Rectal smooth muscle tissue (tissue), 1 donor: ENCODE results near the gene ASTL.

Experiments
- H3K27ac ChIP-seq: one replicate; pipeline ENCODE4 v1.7.0; 2013; ENCODE audit warnings: low read depth, low read length, inconsistent platforms
- H3K27me3 ChIP-seq: one replicate; pipeline ENCODE4 v1.7.0; 2013; ENCODE audit warnings: low read length; ENCODE audit not compliant: control insufficient read depth, insufficient read depth
- H3K36me3 ChIP-seq: one replicate; pipeline ENCODE4 v1.7.0; 2013; ENCODE audit warnings: low read length; ENCODE audit not compliant: control insufficient read depth, insufficient read depth
- H3K4me1 ChIP-seq: one replicate; pipeline ENCODE4 v1.7.0; 2013; ENCODE audit warnings: low read length; ENCODE audit not compliant: control insufficient read depth, insufficient read depth
- H3K4me3 ChIP-seq: one replicate; pipeline ENCODE4 v1.7.0; 2013; ENCODE audit warnings: low read length
- H3K9ac ChIP-seq: one replicate; pipeline ENCODE4 v1.7.0; 2013; ENCODE audit warnings: low read length

The ASTL gene

DNA sequence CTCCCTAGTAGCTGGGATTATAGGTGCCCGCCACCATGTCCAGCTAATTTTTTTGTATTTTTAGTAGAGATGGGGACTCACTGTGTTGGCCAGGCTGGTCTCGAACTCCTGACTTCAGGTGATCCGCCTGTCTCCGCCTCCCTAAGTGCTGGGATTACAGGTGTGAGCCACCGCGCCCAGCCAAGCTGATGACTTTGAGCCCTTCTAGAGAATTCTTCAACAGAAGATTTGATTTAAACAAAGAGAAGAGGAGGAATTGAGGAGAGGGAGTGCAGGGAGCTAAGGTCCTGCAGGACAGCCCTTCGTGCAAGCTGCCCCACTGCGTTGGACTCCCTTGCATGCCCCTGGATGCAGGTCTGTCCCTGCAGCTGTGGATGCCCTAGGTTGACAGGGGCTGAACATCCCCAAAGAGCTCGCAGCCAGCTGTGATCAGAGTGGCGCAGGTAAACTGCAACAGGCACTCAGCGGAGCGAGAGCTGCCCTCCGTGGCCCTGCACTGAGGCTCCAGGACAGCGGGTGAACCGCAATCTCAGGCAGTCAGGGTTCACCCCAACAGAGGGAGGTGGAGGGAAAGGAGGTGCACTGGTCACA lies 35.6 kb downstream of the ASTL start:
- no peak overlapping the region for H3K27ac ChIP-seq
- H3K4me3 ChIP-seq: no peak overlapping the region

DNA sequence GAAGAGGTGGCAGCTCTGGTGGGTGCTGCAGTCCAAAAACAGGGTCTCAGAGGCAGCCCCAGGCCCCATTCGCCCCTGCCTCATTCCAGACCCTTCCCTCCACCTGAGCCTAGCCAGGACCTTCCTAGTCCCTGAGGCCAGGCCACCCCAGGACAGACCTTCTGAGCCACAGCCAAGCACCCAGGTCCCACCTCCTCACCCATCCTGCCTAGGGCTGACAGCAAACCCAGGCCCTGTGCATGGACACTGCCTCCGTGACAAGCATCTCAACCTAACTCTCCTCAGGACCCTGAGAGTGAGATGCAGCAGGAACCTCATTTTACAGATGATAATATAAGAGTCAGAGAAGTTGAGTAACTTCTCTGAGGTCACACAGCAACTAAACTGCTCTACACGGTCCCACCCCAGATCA lies 37.4 kb downstream of the ASTL start:
- no peaks in the 10 kb centered on the region for H3K27me3 ChIP-seq

More for the DNA sequence above, 35.6 kb downstream of the ASTL start:
- H3K27me3 ChIP-seq: no peaks in the 10 kb centered on the region
- no peaks in the 10 kb centered on the region for H3K36me3 ChIP-seq
- no peak overlapping the region for H3K9ac ChIP-seq
- no peaks in the 10 kb centered on the region for H3K4me1 ChIP-seq

DNA sequence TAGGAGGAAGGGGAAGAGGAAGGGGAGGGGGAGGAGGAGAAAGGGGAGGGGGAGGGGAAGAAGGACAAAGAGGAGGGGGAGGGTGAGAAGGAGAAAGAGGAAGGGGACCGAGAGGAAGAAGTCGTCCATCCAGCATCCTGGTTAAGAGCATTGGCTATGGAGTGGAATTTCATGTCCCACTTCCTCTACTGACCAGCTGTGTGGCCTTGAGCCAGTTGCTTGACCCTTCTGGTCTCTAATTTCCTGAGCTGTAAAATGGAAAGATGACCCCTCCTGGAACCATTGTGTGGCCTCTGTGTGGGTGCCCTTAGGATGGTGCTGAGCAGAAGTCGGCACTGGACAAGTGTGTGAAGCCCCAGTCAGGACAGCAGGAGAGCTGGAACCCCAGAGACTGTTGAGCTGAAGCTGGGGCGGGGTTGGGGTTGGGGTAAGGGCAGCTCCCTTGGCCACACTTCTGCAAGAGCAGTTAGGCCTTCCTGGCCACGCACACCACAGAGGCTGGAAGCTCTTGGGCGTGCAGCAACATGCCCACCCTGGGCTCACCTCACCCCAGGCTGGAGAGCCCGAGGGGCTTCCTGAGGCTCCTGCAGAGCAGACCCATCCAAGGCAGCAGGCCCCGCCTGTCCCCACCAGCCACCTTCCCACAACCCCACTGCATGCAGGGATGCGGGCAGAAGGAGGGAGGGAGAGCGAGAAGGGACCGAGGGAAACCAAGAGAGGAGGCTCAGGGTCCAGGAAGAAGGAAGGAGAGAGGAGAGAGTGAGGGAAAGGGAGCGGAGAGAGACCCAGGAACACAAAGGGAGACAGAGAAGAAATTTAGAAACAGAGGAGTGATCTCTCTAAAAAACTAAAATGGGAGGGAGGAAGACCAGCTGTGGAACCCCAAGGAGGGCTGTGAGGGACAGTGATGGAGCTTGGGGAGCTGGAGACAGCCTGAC lies 38.2 kb downstream of the ASTL start:
- Histone ChIP-seq H3K4me1 (no peaks in the 10 kb centered on the region), H3K27ac (no peak overlapping the region), H3K4me3 (no peak overlapping the region), H3K27me3 (no peaks in the 10 kb centered on the region), H3K9ac (no peak overlapping the region), H3K36me3 (no peaks in the 10 kb centered on the region)

More for the DNA sequence above, 37.4 kb downstream of the ASTL start:
- H3K36me3 ChIP-seq: no peaks in the 10 kb centered on the region
- H3K27ac ChIP-seq: no peak overlapping the region
- H3K9ac ChIP-seq: no peak overlapping the region
- H3K4me1 ChIP-seq: no peaks in the 10 kb centered on the region
- H3K4me3 ChIP-seq: no peak overlapping the region

DNA sequence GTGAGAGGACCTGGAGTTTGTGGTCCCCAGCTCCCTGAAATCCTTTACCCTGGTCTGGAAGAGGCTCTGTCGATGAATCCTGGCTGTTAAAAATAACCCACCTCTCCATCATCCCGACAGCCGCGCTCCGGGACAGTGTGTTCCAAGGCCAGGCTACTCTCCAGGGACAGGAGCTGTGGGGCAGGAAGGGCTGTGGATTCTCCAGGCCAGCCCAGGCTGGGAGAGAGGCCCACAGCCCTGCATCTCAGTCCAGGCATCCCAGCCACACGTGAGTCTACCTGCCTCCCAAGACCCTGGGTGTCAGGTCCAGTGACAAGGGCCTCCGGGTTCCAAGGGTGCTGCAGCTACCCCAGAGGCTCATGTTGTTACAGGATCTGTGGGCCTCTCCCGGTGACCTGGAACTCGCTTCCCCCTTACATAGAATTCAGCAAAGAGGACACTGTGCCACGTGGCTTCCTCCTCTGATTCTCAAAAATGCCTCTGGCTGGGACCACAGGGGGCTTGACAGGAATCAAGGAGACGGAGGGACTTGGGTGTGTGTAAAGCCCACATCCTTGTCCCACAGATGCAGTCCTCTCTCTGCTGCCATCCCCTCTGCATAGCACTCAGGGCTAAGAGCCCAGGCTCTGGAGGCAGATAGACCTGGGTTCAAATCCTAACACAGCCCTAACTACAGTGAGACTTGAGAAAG lies 39.3 kb downstream of the ASTL start:
- Histone ChIP-seq H3K27me3 (no peaks in the 10 kb centered on the region), H3K27ac (no peak overlapping the region), H3K9ac (no peak overlapping the region), H3K4me1 (no peaks in the 10 kb centered on the region), H3K4me3 (no peak overlapping the region), H3K36me3 (no peaks in the 10 kb centered on the region)

DNA sequence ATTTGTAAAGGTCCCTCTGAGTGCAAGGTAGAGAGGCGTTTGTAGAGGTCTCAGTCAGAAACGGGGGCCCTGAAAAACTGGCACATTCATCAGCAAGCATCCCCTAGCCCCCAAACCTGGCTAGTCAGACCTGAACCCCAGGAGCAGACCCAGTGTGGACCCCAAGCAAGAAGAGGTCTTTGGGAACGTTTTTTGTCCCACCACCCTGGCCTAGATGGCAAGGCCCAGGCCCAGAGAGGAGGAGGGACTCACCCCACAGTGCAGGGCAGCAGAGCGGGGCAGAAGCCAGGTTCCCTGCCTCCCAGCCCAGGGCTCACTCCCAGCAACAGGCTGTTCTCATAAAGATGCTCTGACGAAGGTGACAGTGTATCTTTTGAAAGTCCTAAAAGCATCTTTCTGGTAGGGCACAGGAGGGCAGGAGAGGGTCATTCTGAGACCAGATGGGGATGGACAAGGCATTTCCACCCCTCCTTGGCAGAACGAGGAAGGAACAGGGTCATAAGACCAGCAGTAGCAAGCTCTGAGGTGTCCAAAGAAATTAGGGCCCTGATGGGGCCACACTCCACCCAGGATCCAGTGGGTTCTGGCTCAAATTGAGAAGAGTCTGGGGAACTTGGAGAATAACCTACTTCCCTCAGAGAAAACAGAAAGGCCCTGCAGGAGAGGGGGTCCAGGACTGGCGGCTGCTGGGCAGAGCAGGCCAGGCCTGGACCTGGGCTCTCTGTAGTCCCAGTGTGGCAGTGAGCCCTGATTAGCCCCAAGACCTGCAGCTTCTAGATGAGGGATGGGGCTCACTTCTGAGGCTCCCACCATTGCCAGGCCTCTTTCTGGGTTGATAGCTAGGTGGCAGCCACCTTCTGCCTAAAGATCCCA lies 40.1 kb downstream of the ASTL start:
- H3K4me1 ChIP-seq: no peaks in the 10 kb centered on the region

DNA sequence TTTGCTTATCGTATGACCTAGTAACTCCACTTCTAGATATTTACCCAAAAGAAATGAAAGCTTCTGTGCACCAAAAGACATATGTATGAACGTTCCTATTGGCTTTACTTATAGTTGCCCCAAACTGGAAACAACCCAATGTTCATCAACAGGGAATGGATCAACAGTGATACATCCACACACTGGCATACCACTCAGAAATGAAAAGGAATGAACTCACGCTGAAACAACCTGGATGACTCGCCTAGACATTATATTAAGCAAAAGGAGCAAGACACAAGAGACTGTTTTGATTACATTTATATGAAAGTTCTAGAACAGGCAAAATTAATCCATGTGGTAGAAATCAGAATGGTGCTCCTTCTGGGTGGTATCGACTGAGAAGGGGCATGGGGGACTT lies 40.9 kb downstream of the ASTL start:
- Histone ChIP-seq H3K27me3 (no peaks in the 10 kb centered on the region), H3K4me3 (no peak overlapping the region), H3K4me1 (no peaks in the 10 kb centered on the region), H3K36me3 (no peaks in the 10 kb centered on the region), H3K27ac (no peak overlapping the region), H3K9ac (no peak overlapping the region)

More for the DNA sequence above, 40.1 kb downstream of the ASTL start:
- Histone ChIP-seq H3K36me3 (no peaks in the 10 kb centered on the region), H3K4me3 (no peak overlapping the region), H3K9ac (no peak overlapping the region), H3K27me3 (no peaks in the 10 kb centered on the region), H3K27ac (no peak overlapping the region)

DNA sequence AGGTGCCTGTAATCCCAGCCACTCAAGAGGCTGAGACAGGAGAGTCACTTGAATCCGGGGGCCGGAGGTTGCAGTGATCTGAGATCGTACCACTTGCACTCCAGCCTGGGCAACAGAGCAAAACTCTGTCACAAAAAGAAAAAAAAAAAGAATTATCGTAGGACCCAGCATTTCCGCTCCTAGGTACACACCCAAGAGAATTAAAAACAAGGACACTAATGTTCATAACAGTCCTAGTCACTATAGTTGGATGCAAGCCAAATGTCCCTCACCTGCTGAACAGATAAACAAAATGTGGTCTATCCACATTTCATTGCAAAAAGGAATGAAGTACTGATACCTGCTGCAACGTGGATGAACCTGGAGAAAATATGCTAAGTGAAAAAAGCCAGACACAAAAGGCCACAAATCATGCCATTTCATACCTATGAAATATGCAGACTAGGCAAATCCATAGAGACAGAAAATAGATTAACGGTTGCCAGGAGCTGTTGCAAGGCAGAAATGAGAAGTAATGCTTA lies 43.1 kb downstream of the ASTL start:
- Histone ChIP-seq H3K27ac (no peak overlapping the region), H3K4me3 (no peak overlapping the region), H3K36me3 (no peaks in the 10 kb centered on the region), H3K27me3 (no peaks in the 10 kb centered on the region), H3K4me1 (no peaks in the 10 kb centered on the region), H3K9ac (no peak overlapping the region)

DNA sequence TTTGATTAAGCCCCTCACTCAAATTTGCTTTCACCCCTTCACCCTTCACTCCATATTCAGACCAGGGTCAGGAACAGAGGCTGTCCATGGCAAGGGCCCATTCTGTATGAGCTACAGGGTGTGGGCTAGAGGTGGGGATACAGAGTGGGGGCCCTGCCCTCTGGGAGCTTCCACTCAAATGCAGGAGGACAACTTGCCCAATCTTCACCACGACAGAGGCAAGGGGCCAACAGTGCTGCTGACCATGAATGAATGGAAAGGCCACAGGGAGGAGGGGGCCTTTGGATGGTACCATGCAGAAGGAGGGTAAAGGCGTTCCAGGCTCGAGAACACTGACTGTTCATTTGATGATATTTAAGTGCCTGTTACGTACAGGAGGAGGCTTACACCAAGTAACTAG lies 44.8 kb downstream of the ASTL start:
- no peak overlapping the region for H3K4me3 ChIP-seq

DNA sequence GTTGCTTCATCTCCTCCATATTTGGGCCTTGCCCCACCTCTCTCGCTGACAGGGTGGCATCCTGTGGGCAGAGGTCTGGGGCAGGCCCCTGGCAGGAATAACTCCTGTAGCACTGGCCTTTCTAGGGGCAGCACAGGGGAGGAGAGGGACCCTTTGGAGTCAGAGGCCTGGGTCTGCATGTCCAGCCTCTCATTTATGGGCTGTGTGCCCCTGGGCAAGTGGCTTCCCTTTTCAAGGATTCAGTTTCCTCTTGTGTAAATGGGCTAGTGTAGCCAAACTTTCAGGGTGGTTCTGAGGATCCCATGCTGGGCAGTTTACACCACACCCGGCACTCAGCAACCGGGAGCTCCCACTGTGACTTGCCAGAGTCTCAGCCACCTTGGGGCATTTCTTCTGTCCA lies 45.4 kb downstream of the ASTL start:
- Histone ChIP-seq H3K9ac (no peak overlapping the region), H3K36me3 (no peaks in the 10 kb centered on the region), H3K4me1 (no peaks in the 10 kb centered on the region), H3K27ac (no peak overlapping the region), H3K4me3 (no peak overlapping the region), H3K27me3 (no peaks in the 10 kb centered on the region)

More for the DNA sequence above, 44.8 kb downstream of the ASTL start:
- Histone ChIP-seq H3K9ac (no peak overlapping the region), H3K27me3 (no peaks in the 10 kb centered on the region), H3K36me3 (no peaks in the 10 kb centered on the region), H3K27ac (no peak overlapping the region), H3K4me1 (no peaks in the 10 kb centered on the region)

DNA sequence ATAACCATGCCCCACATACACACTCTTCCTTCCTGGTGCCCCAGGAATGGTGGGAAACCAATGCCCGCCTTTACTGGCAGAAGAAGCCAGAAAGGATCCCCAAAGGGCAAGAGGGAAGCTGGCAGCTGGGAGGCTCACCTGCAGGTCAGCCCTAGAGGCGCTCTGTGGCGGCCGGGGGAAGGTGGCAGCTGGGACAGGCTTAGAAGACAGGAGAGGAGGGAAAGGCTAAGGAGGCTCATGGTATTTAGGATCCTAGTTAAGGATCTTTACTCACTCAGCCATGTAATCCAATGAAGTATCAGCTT lies 45.8 kb downstream of the ASTL start:
- no peaks in the 10 kb centered on the region for H3K36me3 ChIP-seq
- H3K27ac ChIP-seq: no peak overlapping the region
- no peaks in the 10 kb centered on the region for H3K27me3 ChIP-seq
- no peaks in the 10 kb centered on the region for H3K4me1 ChIP-seq
- H3K4me3 ChIP-seq: no peak overlapping the region
- H3K9ac ChIP-seq: no peak overlapping the region

DNA sequence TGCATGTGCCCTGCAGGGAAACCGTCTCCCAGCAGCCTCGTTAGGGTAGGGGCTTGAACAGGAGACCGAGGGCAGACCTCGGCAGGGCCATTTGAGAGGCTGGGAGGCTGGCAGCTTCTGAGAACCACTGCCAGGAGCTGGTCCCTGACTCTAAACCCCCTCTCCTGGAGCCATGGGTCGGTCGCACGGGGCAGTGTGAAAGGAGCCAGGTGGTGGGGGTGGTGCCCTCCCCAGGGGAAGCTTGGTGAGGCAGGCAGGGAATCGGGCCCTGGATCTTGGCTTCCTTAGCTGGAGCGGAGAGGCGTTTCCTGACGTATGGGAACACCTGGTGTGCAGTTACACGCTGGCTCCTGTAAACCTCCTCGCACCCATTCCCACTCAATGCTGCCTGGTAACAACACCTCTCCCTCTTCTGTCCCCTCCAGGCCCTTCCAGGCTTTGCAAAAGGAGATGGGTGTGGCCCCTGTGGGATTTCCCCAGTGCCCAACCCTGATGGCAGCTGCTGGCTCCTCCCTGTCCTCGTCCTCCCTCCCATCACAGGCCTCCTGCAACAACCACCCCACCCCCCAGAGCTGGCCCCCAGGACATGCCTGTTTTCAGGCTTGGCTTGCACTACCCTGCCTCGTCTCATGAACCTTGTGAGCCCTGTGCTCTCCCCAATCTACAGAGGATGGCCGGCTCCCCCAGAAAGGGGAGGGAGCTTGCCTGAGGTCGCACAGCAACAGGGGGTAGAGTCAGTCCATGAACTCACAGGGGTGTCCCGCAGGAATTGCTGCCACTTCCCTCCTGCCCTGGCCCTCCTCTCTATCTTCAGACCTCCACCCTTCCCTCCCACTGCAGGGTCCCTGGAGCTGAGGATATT lies 46.4 kb downstream of the ASTL start:
- H3K4me3 ChIP-seq: no peak overlapping the region
- H3K36me3 ChIP-seq: no peaks in the 10 kb centered on the region
- H3K27ac ChIP-seq: no peak overlapping the region
- H3K27me3 ChIP-seq: no peaks in the 10 kb centered on the region
- no peaks in the 10 kb centered on the region for H3K4me1 ChIP-seq
- no peak overlapping the region for H3K9ac ChIP-seq
